ENCODE measurements around the gene WNT1. TPM values are rescaled to one million over a fixed set of nuclear protein-coding genes. Genes with fewer than 3 reads are reported as not detected.

WNT1 gene
- total RNA-seq, 2 experiments from 2014 or later: not detected

GRCh38 chr12:49021292-49021915, 43.3 kb downstream of the WNT1 start:
- ATAC-seq (no peak), DNase-seq (no peak)
- TF ChIP-seq, protein P1, sequence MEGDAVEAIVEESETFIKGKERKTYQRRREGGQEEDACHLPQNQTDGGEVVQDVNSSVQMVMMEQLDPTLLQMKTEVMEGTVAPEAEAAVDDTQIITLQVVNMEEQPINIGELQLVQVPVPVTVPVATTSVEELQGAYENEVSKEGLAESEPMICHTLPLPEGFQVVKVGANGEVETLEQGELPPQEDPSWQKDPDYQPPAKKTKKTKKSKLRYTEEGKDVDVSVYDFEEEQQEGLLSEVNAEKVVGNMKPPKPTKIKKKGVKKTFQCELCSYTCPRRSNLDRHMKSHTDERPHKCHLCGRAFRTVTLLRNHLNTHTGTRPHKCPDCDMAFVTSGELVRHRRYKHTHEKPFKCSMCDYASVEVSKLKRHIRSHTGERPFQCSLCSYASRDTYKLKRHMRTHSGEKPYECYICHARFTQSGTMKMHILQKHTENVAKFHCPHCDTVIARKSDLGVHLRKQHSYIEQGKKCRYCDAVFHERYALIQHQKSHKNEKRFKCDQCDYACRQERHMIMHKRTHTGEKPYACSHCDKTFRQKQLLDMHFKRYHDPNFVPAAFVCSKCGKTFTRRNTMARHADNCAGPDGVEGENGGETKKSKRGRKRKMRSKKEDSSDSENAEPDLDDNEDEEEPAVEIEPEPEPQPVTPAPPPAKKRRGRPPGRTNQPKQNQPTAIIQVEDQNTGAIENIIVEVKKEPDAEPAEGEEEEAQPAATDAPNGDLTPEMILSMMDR (IDR thresholded peaks at IDR 0.05): no peak
- POLR2A ChIA-PET: interaction anchor here (1.0 to 3.7 kb wide), 3 partner anchors 22 to 110 kb away, joined by 4 to 22 read pairs (median 5); partner anchors contain the start of gene TUBA1B
- H3K4me3 Mint-ChIP-seq: no peak overlapping the region
- CTCF ChIA-PET: interaction anchor here (1.0 to 3.3 kb wide), 7 partner anchors 13 to 117 kb away, joined by 3 to 37 read pairs (median 5); a partner anchor contains a TSS
- peaks cover 22% of the 10 kb centered on the region for H3K4me1 Mint-ChIP-seq (ENCODE audit: low read depth)
- H3K9me3 Mint-ChIP-seq: no peaks in the 10 kb centered on the region
- H3K27me3 Mint-ChIP-seq: no peaks in the 10 kb centered on the region
- no peak overlapping the region for H3K27ac Mint-ChIP-seq
- intact Hi-C loops (cut with micrococcal nuclease): no loop called here
- peaks cover 32% of the 10 kb centered on the region for H3K36me3 Mint-ChIP-seq (ENCODE audit: low read depth)

GRCh38 chr12:49022558-49023178, 44.5 kb downstream of the WNT1 start:
- intact Hi-C loops (cut with micrococcal nuclease): no loop called here
- Mint-ChIP-seq H3K9me3 (no peaks in the 10 kb centered on the region), H3K27ac (no peak overlapping the region), H3K4me1 (ENCODE audit: low read depth) (peaks cover 15% of the 10 kb centered on the region), H3K36me3 (ENCODE audit: low read depth) (peaks cover 34% of the 10 kb centered on the region), H3K27me3 (no peaks in the 10 kb centered on the region), H3K4me3 (no peak overlapping the region)
- TF ChIP-seq, protein P1 (IDR thresholded peaks at IDR 0.05): no peak
- ChIA-PET POLR2A (interaction anchor here (1.0 to 2.1 kb wide), 5 partner anchors 9 to 33 kb away, joined by 4 to 6 read pairs (median 4); no protein-coding TSS in a partner anchor), CTCF (interaction anchor here (0.7 to 1.0 kb wide), 2 partner anchors 40 to 98 kb away, joined by 3 read pairs; no protein-coding TSS in a partner anchor)
- ATAC-seq (no peak), DNase-seq (no peak)

GRCh38 chr12:49023812-49024211, 45.7 kb downstream of the WNT1 start:
- POLR2A ChIA-PET: interaction anchor here (1.0 to 2.1 kb wide), 4 partner anchors 8 to 32 kb away, joined by 3 to 6 read pairs (median 4); no protein-coding TSS in a partner anchor
- TF ChIP-seq, protein P1 (IDR thresholded peaks at IDR 0.05): no peak
- ATAC-seq (no peak), DNase-seq (no peak)
- intact Hi-C loops (cut with micrococcal nuclease): no loop called here
- Mint-ChIP-seq H3K36me3 (ENCODE audit: low read depth) (peaks cover 36% of the 10 kb centered on the region), H3K9me3 (no peaks in the 10 kb centered on the region), H3K4me1 (ENCODE audit: low read depth) (peaks cover 12% of the 10 kb centered on the region), H3K4me3 (no peak overlapping the region), H3K27me3 (no peaks in the 10 kb centered on the region), H3K27ac (no peak overlapping the region)
- CTCF ChIA-PET: interaction anchor here (1.2 kb wide), 1 partner anchor 20 kb away, joined by 4 read pairs; no protein-coding TSS in a partner anchor

- Mint-ChIP-seq H3K27ac (no peak overlapping the region), H3K4me3 (no peak overlapping the region), H3K4me1 (ENCODE audit: low read depth) (peaks cover 6% of the 10 kb centered on the region), H3K36me3 (ENCODE audit: low read depth) (peaks cover 34% of the 10 kb centered on the region), H3K27me3 (no peaks in the 10 kb centered on the region), H3K9me3 (no peaks in the 10 kb centered on the region)
- ATAC-seq (no peak), DNase-seq (no peak)
- intact Hi-C loops (cut with micrococcal nuclease): no loop called here
- TF ChIP-seq, protein P1 (IDR thresholded peaks at IDR 0.05): no peak
- POLR2A ChIA-PET: no interaction called here
- CTCF ChIA-PET: interaction anchor here (0.9 to 1.2 kb wide), 2 partner anchors 19 to 87 kb away, joined by 3 to 4 read pairs; no protein-coding TSS in a partner anchor
Measured at GRCh38 chr12:49024543-49024942, 46.4 kb downstream of the WNT1 start.

DNA sequence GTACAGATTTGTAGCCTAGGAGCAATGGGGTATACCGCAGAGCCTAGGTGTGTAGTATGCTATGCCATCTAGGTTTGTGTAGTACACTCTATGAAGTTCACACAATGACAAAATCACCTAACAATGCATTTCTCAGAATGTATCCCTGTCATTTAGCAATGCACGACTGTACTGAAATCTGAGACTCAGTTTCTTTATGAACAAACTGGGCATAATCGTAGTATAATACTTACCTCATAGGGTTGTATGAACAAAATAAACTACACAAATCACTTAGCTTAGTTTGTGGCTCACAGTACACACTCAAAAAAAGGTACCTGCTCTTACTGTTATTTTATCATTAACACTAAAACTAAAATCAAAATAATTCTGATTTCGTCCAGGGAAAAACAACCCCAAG, 47.3 kb downstream of the WNT1 start:
- Mint-ChIP-seq H3K27me3 (no peaks in the 10 kb centered on the region), H3K4me1 (ENCODE audit: low read depth) (peaks cover 2% of the 10 kb centered on the region), H3K9me3 (no peaks in the 10 kb centered on the region), H3K36me3 (ENCODE audit: low read depth) (peaks cover 34% of the 10 kb centered on the region), H3K4me3 (no peak overlapping the region), H3K27ac (no peak overlapping the region)
- DNase-seq: no peak
- CTCF ChIA-PET: interaction anchor here (2.1 kb wide), 1 partner anchor 37 kb away, joined by 5 read pairs; no protein-coding TSS in a partner anchor
- TF ChIP-seq, protein P1 (IDR thresholded peaks at IDR 0.05): no peak
- ATAC-seq: no peak
- POLR2A ChIA-PET: no interaction called here
- intact Hi-C loops (cut with micrococcal nuclease): no loop called here
